SK-N-SH (cell line): ENCODE data around the gene CSNK2A3. TPM values are rescaled to one million over a fixed set of nuclear protein-coding genes. Genes with fewer than 3 reads are reported as not detected.

Experiments used
- CTCF ChIA-PET: fragments of 300-600, 350-600 bp; formaldehyde crosslinking; extraction: SDS; loops from one replicate; lab custom pipeline; 2021; lab: Yijun Ruan, JAX
- POLR2A ChIA-PET: fragments of 350-600 bp; sonication (Branson Sonifier 250); formaldehyde crosslinking; extraction: SDS; loops from one replicate; lab custom pipeline; 2020; ENCODE audit warnings: antibody characterized with exemption, inconsistent platforms; lab: Yijun Ruan, JAX
- DNase-seq: peaks from one replicate; pipeline ENCODE4 v3.0.0; 2012
- H2AFZ ChIP-seq: fragments of 200-600 bp; sonication (generic); 2 replicates; pipeline ENCODE4 v1.8.1; 2016; ENCODE audit warnings: antibody characterized with exemption, mild to moderate bottlenecking, low read depth
- H3F3A ChIP-seq: fragments of 200-600 bp; sonication (generic); replicated peaks from 2 replicates; pipeline ENCODE3; 2016; ENCODE audit warnings: antibody characterized with exemption, mild to moderate bottlenecking; ENCODE audit not compliant: insufficient read depth
- H3K27ac ChIP-seq, 2 experiments: fragments of 200-500 bp in 1 of 2; fragments of 200-600 bp in 1 of 2; sonication (Bioruptor generic) in 1 of 2; sonication (generic), shearing (Covaris generic) in 1 of 2; 2 replicates each; pipeline versions ENCODE4 v1.5.1 to v1.6.1; 2014 to 2016; ENCODE audit warnings: low read depth in 2 of 2, inconsistent platforms in 1 of 2, low read length in 1 of 2, mild to moderate bottlenecking in 1 of 2, mixed read lengths in 1 of 2
- H3K27me3 ChIP-seq: fragments of 200-600 bp; sonication (generic), shearing (Covaris generic); 2 replicates; pipeline ENCODE4 v1.6.1; 2016; ENCODE audit warnings: mixed run types; ENCODE audit not compliant: insufficient read depth
- H3K36me3 ChIP-seq, 2 experiments: fragments of 200-500 bp in 1 of 2; fragments of 200-600 bp in 1 of 2; sonication (Bioruptor generic) in 1 of 2; sonication (generic) in 1 of 2; replicated peaks in 1 of 2; 2 replicates each; pipeline versions ENCODE3 to v1.5.1; 2014 to 2016; ENCODE audit warnings: low read length in 1 of 2, mild to moderate bottlenecking in 1 of 2; ENCODE audit not compliant: insufficient read depth in 2 of 2, control insufficient read depth in 1 of 2
- H3K4me1 ChIP-seq, 2 experiments: fragments of 200-500 bp in 1 of 2; fragments of 200-600 bp in 1 of 2; sonication (Bioruptor generic) in 1 of 2; sonication (generic), shearing (Covaris generic) in 1 of 2; 2 replicates each; pipeline versions ENCODE4 v1.5.1 to v1.6.1; 2014 to 2016; ENCODE audit warnings: low read depth in 1 of 2, low read length in 1 of 2, mixed run types in 1 of 2; ENCODE audit not compliant: insufficient read depth in 2 of 2, control insufficient read depth in 1 of 2
- H3K4me2 ChIP-seq: fragments of 200-600 bp; sonication (generic), shearing (Covaris generic); 2 replicates; pipeline ENCODE4 v1.6.1; 2017; ENCODE audit warnings: mixed run types
- H3K4me3 ChIP-seq, 2 experiments: fragments of 200-500 bp in 1 of 2; fragments of 200-600 bp in 1 of 2; sonication (Bioruptor generic) in 1 of 2; sonication (generic), shearing (Covaris generic) in 1 of 2; 2 replicates each; pipeline versions ENCODE4 v1.5.1 to v1.8.1; 2014 to 2016; ENCODE audit warnings: low read depth in 2 of 2, inconsistent platforms in 1 of 2, low read length in 1 of 2, mild to moderate bottlenecking in 1 of 2, mixed read lengths in 1 of 2, moderate library complexity in 1 of 2
- H3K79me2 ChIP-seq: fragments of 200-600 bp; sonication (generic); 2 replicates; pipeline ENCODE4 v1.8.1; 2017; ENCODE audit warnings: mild to moderate bottlenecking; ENCODE audit not compliant: insufficient read depth
- H3K9ac ChIP-seq: fragments of 200-600 bp; sonication (generic); 2 replicates; pipeline ENCODE4 v1.6.1; 2017; ENCODE audit warnings: mixed run types
- H3K9me2 ChIP-seq: fragments of 200-600 bp; sonication (generic); 2 replicates; pipeline ENCODE4 v1.6.1; 2017; ENCODE audit warnings: mixed run types
- H3K9me3 ChIP-seq: fragments of 200-600 bp; sonication (generic); 2 replicates; pipeline ENCODE4 v1.6.1; 2017; ENCODE audit warnings: mixed run types, mild to moderate bottlenecking, moderate library complexity
- H4K20me1 ChIP-seq: fragments of 200-600 bp; sonication (generic); 2 replicates; pipeline ENCODE4 v1.6.1; 2017; ENCODE audit warnings: mild to moderate bottlenecking, mixed run types; ENCODE audit not compliant: insufficient read depth
- CHD2 ChIP-seq: fragments of 150-350 bp; IDR thresholded peaks from 2 replicates; pipeline ENCODE4 v1.6.1; 2018; ENCODE audit warnings: low read length; ENCODE audit not compliant: partially characterized antibody
- ELF1 ChIP-seq: IDR thresholded peaks from 2 replicates; pipeline ENCODE4 v1.4.0; 2012
- EP300 ChIP-seq, 2 experiments: IDR thresholded peaks; 2 replicates each; pipeline versions ENCODE4 v1.4.0 to v1.6.1; 2012; ENCODE audit warnings: borderline replicate concordance in 1 of 2, low read depth in 1 of 2, low read length in 1 of 2
- FOSL2 ChIP-seq: IDR thresholded peaks from 2 replicates; pipeline ENCODE4 v1.4.0; 2012; ENCODE audit warnings: low read depth, mild to moderate bottlenecking, moderate library complexity, borderline replicate concordance
- FOXJ3 ChIP-seq: sonication (generic); formaldehyde crosslinking; IDR thresholded peaks from 2 replicates; pipeline ENCODE4 v1.5.1; 2020; ENCODE audit warnings: mild to moderate bottlenecking, missing genetic modification reagents
- JUND ChIP-seq: IDR thresholded peaks from 2 replicates; pipeline ENCODE4 v1.4.0; 2012
- MEF2A ChIP-seq: IDR thresholded peaks from 2 replicates; pipeline ENCODE4 v1.4.0; 2012; ENCODE audit warnings: low read depth, borderline replicate concordance
- NFIC ChIP-seq: IDR thresholded peaks from 2 replicates; pipeline ENCODE4 v1.4.0; 2012; ENCODE audit warnings: borderline replicate concordance
- NRF1 ChIP-seq: IDR thresholded peaks from 2 replicates; pipeline ENCODE4 v1.6.1; 2012; ENCODE audit warnings: low read depth, mild to moderate bottlenecking, low read length
- POLR2AphosphoS5 ChIP-seq: IDR thresholded peaks from 2 replicates; pipeline ENCODE4 v1.6.1; 2012; ENCODE audit warnings: low read depth, low read length
- RAD21 ChIP-seq: IDR thresholded peaks from 2 replicates; pipeline ENCODE4 v1.6.1; 2012; ENCODE audit warnings: mild to moderate bottlenecking, low read length
- RCOR1 ChIP-seq: fragments of 150-350 bp; IDR thresholded peaks from 2 replicates; pipeline ENCODE4 v1.6.1; 2017; ENCODE audit warnings: antibody characterized with exemption, low read length
- RXRA ChIP-seq: IDR thresholded peaks from 2 replicates; pipeline ENCODE4 v1.4.0; 2012; ENCODE audit warnings: low read depth, mild to moderate bottlenecking, borderline replicate concordance
- SIN3A ChIP-seq: IDR thresholded peaks from 2 replicates; pipeline ENCODE4 v1.6.1; 2012; ENCODE audit warnings: low read depth, mild to moderate bottlenecking, low read length, moderate library complexity, borderline replicate concordance
- SMC3 ChIP-seq: IDR thresholded peaks from 2 replicates; pipeline ENCODE4 v1.6.1; 2012; ENCODE audit warnings: low read depth, low read length, improper control_type of control experiment
- TAF1 ChIP-seq: IDR thresholded peaks from 2 replicates; pipeline ENCODE4 v1.6.1; 2012; ENCODE audit warnings: low read depth, mild to moderate bottlenecking, low read length, moderate library complexity, borderline replicate concordance
- YY1 ChIP-seq: IDR thresholded peaks from 2 replicates; pipeline ENCODE4 v1.4.0; 2012; ENCODE audit warnings: low read depth, mild to moderate bottlenecking
- WGBS: methylation state at CpG from one replicate; pipeline ENCODE4 v1.1.6; 2017; ENCODE audit warnings: low lambda C conversion rate; 5-methylcytosine and 5-hydroxymethylcytosine counted together
- polyA plus RNA-seq, 3 experiments: library from polyadenylated mRNA; depleted of rRNA; stranded (reverse); fragments of >200 nt; gene quantifications; 2 replicates each; pipeline ENCODE4 v1.2.3, GENCODE V29; 2012
- TF ChIP-seq, protein P1 (sequence below): fragments of 200-600 bp; sonication (generic); IDR thresholded peaks from 2 replicates; pipeline ENCODE4 v1.6.1; 2017; ENCODE audit warnings: antibody characterized with exemption, mild to moderate bottlenecking, moderate library complexity
- TF ChIP-seq, protein P2 (sequence below): IDR thresholded peaks from 2 replicates; pipeline ENCODE4; 2012
- TF ChIP-seq, protein P3 (sequence below): fragments of 150-350 bp; IDR thresholded peaks from 2 replicates; pipeline ENCODE4 v1.6.1; 2016; ENCODE audit warnings: mild to moderate bottlenecking, low read depth, low read length
- TF ChIP-seq, protein P4 (sequence below): IDR thresholded peaks from 2 replicates; pipeline ENCODE4 v1.4.0; 2012; ENCODE audit warnings: low read depth

The CSNK2A3 gene
- polyA plus RNA-seq, 1 of the 3 experiments (the other 2 are of a cell fraction): 0.31 TPM

DNA sequence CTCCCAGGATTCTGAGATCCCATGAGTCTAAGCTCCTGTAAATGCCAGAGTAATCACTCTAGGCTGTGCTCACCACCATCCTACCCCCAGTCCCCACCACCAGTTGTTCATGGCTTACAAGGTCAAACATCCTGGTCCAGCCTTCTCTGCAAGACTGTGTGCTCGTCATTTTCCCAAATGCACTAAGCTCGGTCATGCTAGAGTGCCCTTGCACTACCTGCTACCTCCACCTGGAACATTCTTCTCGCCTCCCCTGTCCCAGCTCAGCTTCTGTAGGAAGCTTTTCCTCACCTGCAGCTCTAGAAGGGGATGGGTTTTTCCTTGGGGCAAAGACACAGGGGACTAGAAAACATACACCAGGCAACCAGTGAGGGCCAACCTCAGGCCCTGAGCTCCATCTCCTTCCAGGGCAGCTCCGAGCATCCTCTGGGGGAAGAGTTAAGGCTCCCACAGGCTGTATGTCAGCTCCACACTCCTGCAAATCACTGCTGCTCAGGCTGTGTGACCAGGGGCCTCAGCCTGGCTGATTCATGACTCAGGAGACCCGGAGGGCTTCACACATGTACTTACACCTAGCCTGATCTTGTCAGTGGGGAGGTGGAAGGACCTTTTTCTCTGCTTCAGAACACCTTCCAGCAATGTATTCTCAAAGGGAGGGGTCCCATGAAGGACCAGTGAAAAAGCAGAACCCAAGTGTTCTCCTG lies 37.2 kb upstream of the CSNK2A3 start:
- Histone ChIP-seq H4K20me1 (no peaks in the 10 kb centered on the region), H3K9me3 (no peaks in the 10 kb centered on the region), H3K27ac (no peak overlapping the region), H3K4me1 (peaks cover 0 to 3% of the 10 kb centered on the region in 2 experiments; a peak in 1 of 4 replicates), H3K4me3 (no peak overlapping the region), H3K4me2 (no peak overlapping the region), H3K27me3 (no peaks in the 10 kb centered on the region), H3K9me2 (no peaks in the 10 kb centered on the region), H3K79me2 (no peaks in the 10 kb centered on the region), H2AFZ (no peak overlapping the region), H3K9ac (no peak overlapping the region), H3F3A (no peaks in the 10 kb centered on the region), H3K36me3 (no peaks in the 10 kb centered on the region)
- no peak for DNase-seq
- ChIA-PET POLR2A (no interaction called here), CTCF (interaction anchor here (0.9 to 1.0 kb wide), 3 partner anchors 12 to 397 kb away, joined by 3 to 4 read pairs (median 3); no protein-coding TSS in a partner anchor)
- TF ChIP-seq CHD2 (no peak), RXRA (no peak), NFIC (no peak), NRF1 (no peak), YY1 (no peak), SIN3A (no peak), RCOR1 (no peak), POLR2AphosphoS5 (no peak), FOSL2 (no peak), SMC3 (no peak)
- TF ChIP-seq, protein P1, sequence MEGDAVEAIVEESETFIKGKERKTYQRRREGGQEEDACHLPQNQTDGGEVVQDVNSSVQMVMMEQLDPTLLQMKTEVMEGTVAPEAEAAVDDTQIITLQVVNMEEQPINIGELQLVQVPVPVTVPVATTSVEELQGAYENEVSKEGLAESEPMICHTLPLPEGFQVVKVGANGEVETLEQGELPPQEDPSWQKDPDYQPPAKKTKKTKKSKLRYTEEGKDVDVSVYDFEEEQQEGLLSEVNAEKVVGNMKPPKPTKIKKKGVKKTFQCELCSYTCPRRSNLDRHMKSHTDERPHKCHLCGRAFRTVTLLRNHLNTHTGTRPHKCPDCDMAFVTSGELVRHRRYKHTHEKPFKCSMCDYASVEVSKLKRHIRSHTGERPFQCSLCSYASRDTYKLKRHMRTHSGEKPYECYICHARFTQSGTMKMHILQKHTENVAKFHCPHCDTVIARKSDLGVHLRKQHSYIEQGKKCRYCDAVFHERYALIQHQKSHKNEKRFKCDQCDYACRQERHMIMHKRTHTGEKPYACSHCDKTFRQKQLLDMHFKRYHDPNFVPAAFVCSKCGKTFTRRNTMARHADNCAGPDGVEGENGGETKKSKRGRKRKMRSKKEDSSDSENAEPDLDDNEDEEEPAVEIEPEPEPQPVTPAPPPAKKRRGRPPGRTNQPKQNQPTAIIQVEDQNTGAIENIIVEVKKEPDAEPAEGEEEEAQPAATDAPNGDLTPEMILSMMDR: no peak
- 65% methylated on average over 5 of the region's 5 CpGs for WGBS

DNA sequence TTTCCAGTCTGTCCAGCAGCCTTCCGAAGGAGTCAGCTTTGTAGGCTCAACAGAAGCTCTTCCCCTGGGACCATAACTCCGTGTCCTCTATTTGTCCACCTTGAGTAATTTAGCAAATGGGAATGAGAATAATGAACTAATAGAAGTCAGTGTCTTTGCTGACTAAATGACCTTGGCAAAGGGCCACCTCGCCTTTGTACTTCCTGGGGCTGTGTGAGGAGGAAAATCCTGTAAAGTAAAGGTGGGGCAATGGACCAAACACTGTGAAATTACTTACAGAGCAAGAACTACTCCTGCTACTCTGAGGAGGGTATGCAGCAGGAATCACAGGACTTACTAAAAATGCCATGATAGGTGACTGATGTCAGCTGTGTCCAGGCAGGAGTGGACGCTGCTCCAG lies 36.2 kb upstream of the CSNK2A3 start:
- Histone ChIP-seq H3K79me2 (no peaks in the 10 kb centered on the region), H3K4me3 (no peak overlapping the region), H3K4me2 (no peak overlapping the region), H3F3A (no peaks in the 10 kb centered on the region), H3K9me2 (no peaks in the 10 kb centered on the region), H3K27ac (no peak overlapping the region), H3K36me3 (no peaks in the 10 kb centered on the region), H3K9me3 (no peaks in the 10 kb centered on the region), H3K4me1 (peaks cover 0 to 3% of the 10 kb centered on the region in 2 experiments; a peak in 1 of 4 replicates), H3K27me3 (no peaks in the 10 kb centered on the region), H4K20me1 (no peaks in the 10 kb centered on the region), H2AFZ (no peak overlapping the region), H3K9ac (no peak overlapping the region)
- 46% methylated on average over 4 of the region's 4 CpGs for WGBS
- ChIA-PET CTCF (interaction anchor here (0.5 to 0.9 kb wide), 2 partner anchors 398 to 424 kb away, joined by 3 to 4 read pairs; no protein-coding TSS in a partner anchor), POLR2A (no interaction called here)
- TF ChIP-seq, protein P2, sequence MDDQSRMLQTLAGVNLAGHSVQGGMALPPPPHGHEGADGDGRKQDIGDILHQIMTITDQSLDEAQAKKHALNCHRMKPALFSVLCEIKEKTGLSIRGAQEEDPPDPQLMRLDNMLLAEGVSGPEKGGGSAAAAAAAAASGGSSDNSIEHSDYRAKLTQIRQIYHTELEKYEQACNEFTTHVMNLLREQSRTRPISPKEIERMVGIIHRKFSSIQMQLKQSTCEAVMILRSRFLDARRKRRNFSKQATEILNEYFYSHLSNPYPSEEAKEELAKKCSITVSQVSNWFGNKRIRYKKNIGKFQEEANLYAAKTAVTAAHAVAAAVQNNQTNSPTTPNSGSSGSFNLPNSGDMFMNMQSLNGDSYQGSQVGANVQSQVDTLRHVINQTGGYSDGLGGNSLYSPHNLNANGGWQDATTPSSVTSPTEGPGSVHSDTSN: no peak
- TF ChIP-seq EP300 (IDR thresholded peaks at IDR 0.05; ENCODE audit: borderline replicate concordance in 1 of 2, low read depth in 1 of 2, low read length in 1 of 2) (no peak), FOXJ3 (no peak), NRF1 (no peak), SMC3 (no peak), RAD21 (no peak), TAF1 (no peak), JUND (no peak), ELF1 (no peak), MEF2A (no peak), RCOR1 (no peak), YY1 (no peak)
- TF ChIP-seq, protein P3, sequence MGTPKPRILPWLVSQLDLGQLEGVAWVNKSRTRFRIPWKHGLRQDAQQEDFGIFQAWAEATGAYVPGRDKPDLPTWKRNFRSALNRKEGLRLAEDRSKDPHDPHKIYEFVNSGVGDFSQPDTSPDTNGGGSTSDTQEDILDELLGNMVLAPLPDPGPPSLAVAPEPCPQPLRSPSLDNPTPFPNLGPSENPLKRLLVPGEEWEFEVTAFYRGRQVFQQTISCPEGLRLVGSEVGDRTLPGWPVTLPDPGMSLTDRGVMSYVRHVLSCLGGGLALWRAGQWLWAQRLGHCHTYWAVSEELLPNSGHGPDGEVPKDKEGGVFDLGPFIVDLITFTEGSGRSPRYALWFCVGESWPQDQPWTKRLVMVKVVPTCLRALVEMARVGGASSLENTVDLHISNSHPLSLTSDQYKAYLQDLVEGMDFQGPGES: no peak
- TF ChIP-seq, protein P4, sequence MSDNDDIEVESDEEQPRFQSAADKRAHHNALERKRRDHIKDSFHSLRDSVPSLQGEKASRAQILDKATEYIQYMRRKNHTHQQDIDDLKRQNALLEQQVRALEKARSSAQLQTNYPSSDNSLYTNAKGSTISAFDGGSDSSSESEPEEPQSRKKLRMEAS: no peak
- no peak for DNase-seq
